Mesodermal cell (in vitro differentiated cells): Measurements from ENCODE around the gene PTPN1.

ENCODE experiments used
- H3K27ac ChIP-seq: 2 replicates; pipeline ENCODE4 v1.7.0; 2013; ENCODE audit warnings: mild to moderate bottlenecking, low read depth, low read length, moderate library complexity; ENCODE audit not compliant: severe bottlenecking
- H3K36me3 ChIP-seq: 2 replicates; pipeline ENCODE4 v1.7.1; 2013; ENCODE audit warnings: mild to moderate bottlenecking, low read length, moderate library complexity; ENCODE audit not compliant: control insufficient read depth, insufficient read depth
- H3K4me1 ChIP-seq: one replicate; pipeline ENCODE4 v1.7.1; 2013; ENCODE audit warnings: mild to moderate bottlenecking, low read length; ENCODE audit not compliant: insufficient read depth, control insufficient read depth, poor library complexity, severe bottlenecking
- H3K4me3 ChIP-seq: 2 replicates; pipeline ENCODE4 v1.7.0; 2013; ENCODE audit warnings: low read length, control low read depth, mild to moderate bottlenecking; ENCODE audit not compliant: insufficient read depth, poor library complexity, severe bottlenecking; ENCODE audit errors: extremely low read depth
- H3K9me3 ChIP-seq: 2 replicates; pipeline ENCODE4 v1.7.1; 2013; ENCODE audit warnings: mild to moderate bottlenecking, low read length, moderate library complexity; ENCODE audit not compliant: control insufficient read depth
- WGBS, 2 experiments: methylation state at CpG; one replicate each; pipeline ENCODE4 v1.1.5; 2013; ENCODE audit warnings: missing lambda C conversion rate in 2 of 2; ENCODE audit not compliant: insufficient coverage in 2 of 2; 5-methylcytosine and 5-hydroxymethylcytosine counted together

Gene PTPN1

GRCh38 chr20:50632236-50632635, 122.1 kb downstream of the PTPN1 start:
- Histone ChIP-seq H3K4me3 (no peak overlapping the region), H3K27ac (no peak overlapping the region)
- 92 to 95% methylated on average over 7 of the region's 7 CpGs for WGBS, 2 experiments

GRCh38 chr20:50632701-50633100, 122.5 kb downstream of the PTPN1 start:
- H3K4me1 ChIP-seq, result peaks cover 29% of the 10 kb centered on the region
- H3K27ac ChIP-seq, result no peak overlapping the region
- H3K4me3 ChIP-seq, result no peak overlapping the region
- H3K9me3 ChIP-seq, result no peaks in the 10 kb centered on the region
- 91 to 93% methylated on average over 5 of the region's 5 CpGs for WGBS, 2 experiments
- no peaks in the 10 kb centered on the region for H3K36me3 ChIP-seq

More at GRCh38 chr20:50632236-50632635, 122.1 kb downstream of the PTPN1 start:
- no peaks in the 10 kb centered on the region for H3K36me3 ChIP-seq
- H3K4me1 ChIP-seq, result peaks cover 26% of the 10 kb centered on the region
- no peaks in the 10 kb centered on the region for H3K9me3 ChIP-seq

GRCh38 chr20:50633361-50633760, 123.2 kb downstream of the PTPN1 start:
- 92 to 100% methylated on average over 4 to 10 of the region's 10 CpGs for WGBS, 2 experiments
- Histone ChIP-seq H3K9me3 (no peaks in the 10 kb centered on the region), H3K27ac (no peak overlapping the region), H3K36me3 (no peaks in the 10 kb centered on the region), H3K4me1 (peaks cover 32% of the 10 kb centered on the region), H3K4me3 (no peak overlapping the region)

DNA sequence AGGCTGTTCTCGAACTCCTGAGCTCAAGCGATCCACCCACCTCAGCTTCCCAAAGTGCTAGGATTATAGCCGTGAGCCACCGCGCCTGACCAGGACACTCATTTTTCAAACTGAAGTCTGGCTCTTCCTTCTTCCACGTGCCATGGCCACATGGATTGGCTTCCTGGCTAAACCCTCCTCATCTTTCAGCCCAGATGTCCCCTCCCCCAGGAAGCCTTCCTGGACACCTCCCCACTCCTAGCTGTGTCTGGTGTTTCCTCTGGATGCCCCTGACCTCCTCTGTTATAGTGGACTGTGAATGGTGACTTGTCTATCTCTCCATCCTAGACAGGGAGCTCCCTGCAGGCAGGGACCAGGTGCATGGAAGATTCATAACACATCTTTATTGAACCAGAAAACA, 124.0 kb downstream of the PTPN1 start:
- peaks cover 29% of the 10 kb centered on the region for H3K4me1 ChIP-seq
- WGBS, 2 experiments, result 81 to 88% methylated on average over 6 of the region's 6 CpGs
- H3K4me3 ChIP-seq, result no peak overlapping the region
- H3K27ac ChIP-seq, result no peak overlapping the region
- H3K9me3 ChIP-seq, result no peaks in the 10 kb centered on the region
- H3K36me3 ChIP-seq, result no peaks in the 10 kb centered on the region
